HG02610 (cell line): Measurements from ENCODE around the gene OR10K1.
"Not testable (repeated sequence)": the region's sequence is repeated elsewhere in the genome, so short reads cannot be mapped to it uniquely, and the experiment has no call there.

ENCODE experiments used
- ATAC-seq: cut with Tn5 transposase; IDR thresholded peaks from one replicate; pipeline ENCODE4 v1.9.1; 2021; ENCODE audit warnings: mild to moderate bottlenecking, moderate library complexity; ENCODE audit not compliant: unreplicated experiment

The OR10K1 gene

GRCh38 chr1:158461534-158461933 lies at the start of gene OR10K1:
Gene OR10K1, plus strand, starts transcription at chr1:158461834. Its CDS starts 3,728 bp downstream, at chr1:158465562.
- ATAC-seq, result no peak

- ATAC-seq, result no peak
Observed at GRCh38 chr1:158414651-158415345, 46.8 kb upstream of the OR10K1 start.

GRCh38 chr1:158417586-158417985 lies 44.0 kb upstream of the OR10K1 start:
- no peak for ATAC-seq

- ATAC-seq, result no peak
Observed at GRCh38 chr1:158422212-158422611, 39.4 kb upstream of the OR10K1 start.

GRCh38 chr1:158425027-158425426 lies 36.6 kb upstream of the OR10K1 start:
- ATAC-seq, result no peak

GRCh38 chr1:158426137-158426536 lies 35.5 kb upstream of the OR10K1 start, which contains the start of gene OR10K2:
Gene OR10K2, minus strand, starts transcription at chr1:158426237. Its CDS starts 5,371 bp downstream, at chr1:158420866.
- no peak for ATAC-seq

GRCh38 chr1:158430163-158430562 lies 31.5 kb upstream of the OR10K1 start:
- ATAC-seq, result not testable (repeated sequence)

- ATAC-seq, result no peak
Observed at GRCh38 chr1:158434741-158435140, 26.9 kb upstream of the OR10K1 start.

GRCh38 chr1:158445376-158445775 lies 16.3 kb upstream of the OR10K1 start:
- ATAC-seq, result no peak

GRCh38 chr1:158454537-158454936 lies 7.1 kb upstream of the OR10K1 start:
- no peak for ATAC-seq

GRCh38 chr1:158457246-158457645 lies 4.4 kb upstream of the OR10K1 start:
- no peak for ATAC-seq

GRCh38 chr1:158458263-158458662 lies 3.4 kb upstream of the OR10K1 start:
- no peak for ATAC-seq

GRCh38 chr1:158471920-158472319 lies 10.3 kb downstream of the OR10K1 start, which contains the start of gene OR10R2:
Gene OR10R2, plus strand, starts transcription at chr1:158472220. Its CDS starts 106 bp downstream, at chr1:158472326.
- no peak for ATAC-seq

GRCh38 chr1:158485455-158485854 lies 23.8 kb downstream of the OR10K1 start:
- ATAC-seq, result no peak

GRCh38 chr1:158491316-158491715 lies 29.7 kb downstream of the OR10K1 start:
- ATAC-seq, result no peak

- no peak for ATAC-seq
Observed at GRCh38 chr1:158493054-158493453, 31.4 kb downstream of the OR10K1 start.

GRCh38 chr1:158494796-158495195 lies 33.2 kb downstream of the OR10K1 start:
- no peak for ATAC-seq

- ATAC-seq, result no peak
Observed at GRCh38 chr1:158496374-158496773, 34.7 kb downstream of the OR10K1 start.

GRCh38 chr1:158506369-158506987 lies 44.8 kb downstream of the OR10K1 start:
- no peak for ATAC-seq

GRCh38 chr1:158507511-158507910 lies 45.9 kb downstream of the OR10K1 start:
- no peak for ATAC-seq

GRCh38 chr1:158509471-158510156 lies 48.0 kb downstream of the OR10K1 start:
- ATAC-seq, result no peak

- no peak for ATAC-seq
Observed at GRCh38 chr1:158516966-158517365, 55.3 kb downstream of the OR10K1 start.
